ENCODE data around the gene HDDC3.
"Not testable (repeated sequence)": the region's sequence is repeated elsewhere in the genome, so short reads cannot be mapped to it uniquely, and the experiment has no call there.

Gene HDDC3

DNA sequence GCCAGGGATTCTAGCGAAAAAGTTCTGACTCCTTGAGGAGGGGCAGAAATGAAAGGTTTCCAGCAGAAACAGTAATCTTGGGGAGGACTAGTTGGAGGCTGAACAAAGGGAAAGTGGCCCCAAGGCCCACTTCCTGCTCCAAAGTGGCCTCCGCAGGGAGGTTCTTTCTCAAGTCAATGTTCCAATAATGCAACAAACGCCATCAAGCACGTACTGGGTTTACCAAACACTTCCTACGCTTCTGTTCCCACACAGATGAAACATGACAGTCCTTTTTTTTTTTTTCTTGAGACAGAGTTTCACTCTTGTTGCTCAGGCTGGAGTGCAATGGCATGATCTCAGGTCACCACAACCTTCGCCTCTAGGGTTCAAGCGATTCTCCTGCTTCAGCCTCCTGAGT, 12.7 kb upstream of the HDDC3 start:
- H3K27me3 Mint-ChIP-seq: no peaks in the 10 kb centered on the region
- H3K27ac Mint-ChIP-seq: no peak overlapping the region
- no peaks in the 10 kb centered on the region for H3K9me3 Mint-ChIP-seq
- H3K4me1 Mint-ChIP-seq (ENCODE audit: low read depth): no peaks in the 10 kb centered on the region
- peaks cover 58% of the 10 kb centered on the region for H3K36me3 Mint-ChIP-seq (ENCODE audit: low read depth)
- H3K4me3 Mint-ChIP-seq: no peak overlapping the region

DNA sequence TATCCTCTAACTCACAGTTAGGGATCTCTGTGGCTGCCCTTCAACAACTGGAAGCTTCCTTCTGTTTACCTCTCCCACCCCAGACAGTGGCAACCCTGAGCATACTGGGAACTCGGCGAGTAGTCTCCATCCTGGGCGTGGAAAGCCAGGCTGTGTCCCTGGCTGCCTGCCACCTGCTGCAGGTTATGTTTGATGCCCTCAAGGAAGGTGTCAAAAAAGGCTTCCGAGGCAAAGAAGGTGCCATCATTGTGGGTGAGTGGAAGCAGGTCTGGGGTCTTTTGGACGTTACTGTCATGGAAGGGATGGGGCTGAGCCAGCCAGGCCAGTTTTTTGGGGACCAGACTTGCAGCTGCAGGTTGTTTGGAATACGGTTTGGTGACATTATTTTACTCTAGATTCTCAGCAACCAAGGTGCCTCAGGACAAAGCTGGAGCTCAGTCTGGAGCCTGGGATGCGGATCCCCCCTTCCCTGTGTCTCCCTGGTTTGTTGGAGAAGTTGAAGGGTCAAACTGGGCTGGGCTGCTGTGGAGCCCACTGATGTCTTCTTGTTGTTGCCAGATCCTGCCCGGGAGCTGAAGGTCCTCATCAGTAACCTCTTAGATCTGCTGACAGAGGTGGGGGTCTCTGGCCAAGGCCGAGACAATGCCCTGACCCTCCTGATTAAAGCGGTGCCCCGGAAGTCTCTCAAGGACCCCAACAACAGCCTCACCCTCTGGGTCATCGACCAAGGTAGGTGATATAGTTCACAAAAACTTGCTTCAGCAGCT, 10.2 kb upstream of the HDDC3 start:
- no peak overlapping the region for H3K4me3 Mint-ChIP-seq
- no peaks in the 10 kb centered on the region for H3K27me3 Mint-ChIP-seq
- H3K36me3 Mint-ChIP-seq (ENCODE audit: low read depth): peaks cover 54% of the 10 kb centered on the region
- H3K9me3 Mint-ChIP-seq: no peaks in the 10 kb centered on the region
- H3K27ac Mint-ChIP-seq: no peak overlapping the region
- H3K4me1 Mint-ChIP-seq (ENCODE audit: low read depth): no peaks in the 10 kb centered on the region

DNA sequence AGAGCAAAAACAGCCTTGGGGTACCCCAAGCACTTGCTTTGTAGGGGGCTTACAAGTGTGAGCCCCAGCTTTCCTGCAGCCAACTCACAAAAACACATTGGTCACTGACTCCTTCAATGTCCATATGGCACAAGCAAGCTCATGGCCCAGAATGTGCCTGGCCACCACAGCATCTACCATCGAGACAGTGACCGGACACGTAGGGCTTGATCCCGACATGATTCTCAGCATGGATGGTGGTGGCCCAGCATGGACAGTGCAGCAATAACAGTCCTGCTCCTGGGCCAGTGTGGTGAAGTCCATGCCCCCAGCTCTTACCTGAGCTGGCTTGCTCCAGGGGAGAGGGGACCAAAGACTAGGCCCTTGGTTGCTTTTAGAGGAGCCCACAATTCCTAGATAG, 8.7 kb upstream of the HDDC3 start:
- H3K27me3 Mint-ChIP-seq: no peaks in the 10 kb centered on the region
- no peak overlapping the region for H3K27ac Mint-ChIP-seq
- H3K4me1 Mint-ChIP-seq (ENCODE audit: low read depth): peaks cover 9% of the 10 kb centered on the region
- peaks cover 60% of the 10 kb centered on the region for H3K36me3 Mint-ChIP-seq (ENCODE audit: low read depth)
- no peaks in the 10 kb centered on the region for H3K9me3 Mint-ChIP-seq
- H3K4me3 Mint-ChIP-seq: no peak overlapping the region

DNA sequence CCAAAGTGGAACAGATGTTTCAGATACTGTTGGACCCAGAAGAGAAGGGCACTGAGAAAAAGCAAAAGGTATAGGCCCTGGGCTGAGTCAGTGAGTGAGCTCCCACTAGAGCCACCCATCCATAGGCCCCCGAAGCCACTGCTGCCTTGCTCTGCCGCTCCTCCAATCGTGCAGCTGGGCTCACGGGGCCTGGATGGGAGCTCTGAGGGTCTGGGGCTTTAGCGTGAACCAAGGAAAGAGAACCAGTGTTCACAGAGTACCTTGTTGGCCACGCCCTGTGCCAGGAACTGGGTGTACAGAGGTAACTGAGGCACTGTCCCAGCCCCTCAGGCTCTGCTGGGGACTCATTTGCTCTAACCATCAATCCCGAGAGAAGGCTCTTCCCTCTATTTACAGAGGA, 7.4 kb upstream of the HDDC3 start:
- H3K27ac Mint-ChIP-seq: no peak overlapping the region
- no peak overlapping the region for H3K4me3 Mint-ChIP-seq
- peaks cover 14% of the 10 kb centered on the region for H3K4me1 Mint-ChIP-seq (ENCODE audit: low read depth)
- H3K9me3 Mint-ChIP-seq: no peaks in the 10 kb centered on the region
- H3K36me3 Mint-ChIP-seq (ENCODE audit: low read depth): peaks cover 54% of the 10 kb centered on the region
- H3K27me3 Mint-ChIP-seq: no peaks in the 10 kb centered on the region

DNA sequence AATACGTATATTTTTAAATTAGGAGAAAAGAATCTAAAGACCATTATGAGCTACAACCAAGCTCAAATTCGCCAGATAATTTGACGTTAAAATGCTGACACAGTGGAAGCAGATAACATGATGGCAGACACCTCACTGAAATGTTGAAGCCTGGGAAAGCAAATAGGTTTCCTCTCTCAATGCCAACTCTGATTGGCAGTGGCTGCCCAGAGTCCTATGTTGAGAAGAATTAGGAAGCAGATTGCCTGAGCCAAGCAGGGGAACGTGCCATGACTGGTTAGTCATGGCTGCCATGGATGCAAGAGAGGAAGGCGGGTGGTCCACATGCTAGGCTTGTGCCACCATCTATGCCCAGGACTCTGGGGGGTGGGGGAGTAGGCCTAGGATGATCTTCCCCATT, 5.9 kb upstream of the HDDC3 start:
- Mint-ChIP-seq H3K9me3 (no peaks in the 10 kb centered on the region), H3K36me3 (ENCODE audit: low read depth) (peaks cover 48% of the 10 kb centered on the region), H3K27ac (no peak overlapping the region), H3K4me3 (no peak overlapping the region), H3K4me1 (ENCODE audit: low read depth) (peaks cover 25% of the 10 kb centered on the region), H3K27me3 (no peaks in the 10 kb centered on the region)

DNA sequence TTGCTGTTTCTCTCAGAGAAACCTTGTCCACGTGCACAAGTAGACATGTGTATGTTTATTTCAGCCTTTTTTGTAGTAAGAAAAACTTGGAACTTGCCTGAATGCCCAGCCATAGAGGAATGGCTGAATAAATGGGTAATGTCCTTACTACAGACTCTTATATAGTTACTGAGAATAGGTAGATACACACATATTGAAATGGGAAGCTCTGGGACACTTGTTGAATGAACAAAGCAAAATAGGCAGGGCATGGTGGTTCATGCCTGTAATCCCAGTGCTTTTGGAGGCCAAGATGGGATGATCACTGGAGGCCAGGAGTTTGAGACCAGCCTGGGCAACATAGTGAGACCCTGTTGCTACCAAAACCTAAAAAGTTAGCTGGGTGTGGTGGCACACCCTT, 4.5 kb upstream of the HDDC3 start:
- peak overlapping the region; percentile 83 for H3K4me3 Mint-ChIP-seq
- no peak overlapping the region for H3K27ac Mint-ChIP-seq
- H3K36me3 Mint-ChIP-seq (ENCODE audit: low read depth): peaks cover 37% of the 10 kb centered on the region
- peaks cover 29% of the 10 kb centered on the region for H3K4me1 Mint-ChIP-seq (ENCODE audit: low read depth)
- H3K27me3 Mint-ChIP-seq: no peaks in the 10 kb centered on the region
- H3K9me3 Mint-ChIP-seq: no peaks in the 10 kb centered on the region

DNA sequence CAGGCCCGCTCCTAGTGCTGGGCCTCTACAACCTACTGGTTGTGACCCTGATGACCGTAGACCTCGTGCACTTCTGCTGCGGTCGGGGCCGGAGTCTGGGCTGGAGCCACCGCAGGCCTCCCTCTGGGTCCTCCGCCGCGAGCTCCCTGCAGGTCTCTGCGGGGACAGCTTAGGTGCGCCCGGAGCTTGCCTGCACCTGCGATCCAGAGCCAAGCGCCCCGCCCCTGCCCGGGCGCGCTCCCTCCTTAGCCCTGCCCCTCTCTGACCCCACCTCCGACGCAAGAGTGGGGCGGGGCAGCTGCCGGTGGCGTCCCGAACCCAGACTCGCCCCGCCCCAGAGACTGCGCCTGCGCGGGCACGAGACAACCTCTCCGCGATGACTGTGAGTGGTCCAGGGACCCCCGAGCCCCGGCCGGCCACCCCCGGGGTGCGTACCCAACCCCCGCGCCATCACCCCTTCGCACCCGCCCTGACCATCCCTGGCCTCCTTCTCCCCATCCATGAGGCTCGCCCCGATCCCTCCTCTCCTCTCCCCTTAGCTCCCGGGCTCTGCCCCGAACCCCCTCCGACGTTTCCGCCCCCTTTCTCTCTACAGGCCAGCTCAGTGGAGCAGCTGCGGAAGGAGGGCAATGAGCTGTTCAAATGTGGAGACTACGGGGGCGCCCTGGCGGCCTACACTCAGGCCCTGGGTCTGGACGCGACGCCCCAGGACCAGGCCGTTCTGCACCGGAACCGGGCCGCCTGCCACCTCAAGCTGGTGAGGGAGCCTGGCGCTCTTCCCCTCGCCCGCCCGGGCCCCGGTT, 2.8 kb upstream of the HDDC3 start, which contains the start of gene UNC45A:
Gene UNC45A (plus strand): TSS at position 337 of the 803 bp plus-strand sequence. CDS start 40 bp downstream, at position 377.
- no peaks in the 10 kb centered on the region for H3K9me3 Mint-ChIP-seq
- peaks cover 22% of the 10 kb centered on the region for H3K36me3 Mint-ChIP-seq (ENCODE audit: low read depth)

DNA sequence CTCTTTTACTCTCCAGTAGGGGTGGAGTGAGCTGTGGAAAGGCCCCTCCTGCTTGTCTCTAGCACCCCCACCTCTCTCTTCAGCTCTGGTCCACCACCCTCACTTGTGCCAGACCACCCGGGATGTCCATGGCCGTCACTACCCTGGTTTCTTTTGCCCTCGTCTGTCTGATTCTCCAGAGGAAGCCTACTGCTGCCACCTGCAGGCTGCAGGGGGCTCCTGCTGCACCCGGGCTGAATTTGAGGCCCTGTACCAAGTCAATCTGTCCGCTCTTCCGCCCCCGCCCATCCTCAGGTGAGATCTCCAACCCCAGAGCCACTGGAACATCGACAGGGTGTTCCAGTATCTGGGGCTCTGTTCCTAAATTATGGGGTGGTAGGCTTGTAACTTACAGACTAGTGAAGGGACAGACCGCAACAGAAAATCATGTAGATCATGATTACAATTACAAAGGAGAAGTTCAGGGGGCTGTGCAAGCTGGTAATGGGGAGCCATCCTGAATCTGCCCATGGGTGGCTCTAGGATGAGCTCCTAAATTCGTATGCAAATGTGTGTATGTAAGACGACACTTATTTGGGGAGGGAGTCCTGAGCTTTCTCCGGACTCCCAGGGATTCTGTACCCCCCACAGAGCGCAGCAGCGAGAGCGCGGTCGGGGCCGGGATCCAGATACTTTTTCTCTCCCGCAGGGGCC, 2.1 kb upstream of the HDDC3 start:
- Mint-ChIP-seq H3K4me3 (peak overlapping the region; percentile 83), H3K36me3 (ENCODE audit: low read depth) (peaks cover 19% of the 10 kb centered on the region), H3K27me3 (no peaks in the 10 kb centered on the region), H3K27ac (peak overlapping the region; percentile 92), H3K9me3 (no peaks in the 10 kb centered on the region), H3K4me1 (ENCODE audit: low read depth) (peaks cover 49% of the 10 kb centered on the region)

More for the DNA sequence above, 2.8 kb upstream of the HDDC3 start, which contains the start of gene UNC45A:
- H3K4me1 Mint-ChIP-seq (ENCODE audit: low read depth): peaks cover 43% of the 10 kb centered on the region
- peak within 1 kb of the TSS; percentile 92 for H3K27ac Mint-ChIP-seq
- H3K4me3 Mint-ChIP-seq: peak within 1 kb of the TSS; percentile 83
- no peaks in the 10 kb centered on the region for H3K27me3 Mint-ChIP-seq

DNA sequence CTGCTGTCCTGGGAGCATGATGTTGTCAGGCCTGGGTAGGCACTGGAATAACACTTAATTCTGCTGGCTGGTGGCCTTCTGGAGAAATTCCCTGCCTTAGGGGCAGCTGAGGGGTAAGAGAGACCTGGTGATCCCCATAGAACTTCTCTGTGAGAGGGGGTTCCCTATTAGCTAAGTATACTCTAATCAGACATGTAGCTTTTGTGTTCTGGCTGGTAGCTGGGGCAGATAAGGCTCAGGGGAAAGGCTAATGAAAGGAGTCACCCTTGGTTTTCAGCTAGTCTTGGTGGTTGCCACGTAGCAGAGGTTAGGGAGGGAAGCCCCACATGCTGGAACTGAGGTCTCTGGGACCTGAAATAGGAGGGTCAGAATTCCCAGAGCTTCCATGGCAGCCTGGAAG, 952 bp upstream of the HDDC3 start:
- H3K27ac Mint-ChIP-seq: no peak overlapping the region

DNA sequence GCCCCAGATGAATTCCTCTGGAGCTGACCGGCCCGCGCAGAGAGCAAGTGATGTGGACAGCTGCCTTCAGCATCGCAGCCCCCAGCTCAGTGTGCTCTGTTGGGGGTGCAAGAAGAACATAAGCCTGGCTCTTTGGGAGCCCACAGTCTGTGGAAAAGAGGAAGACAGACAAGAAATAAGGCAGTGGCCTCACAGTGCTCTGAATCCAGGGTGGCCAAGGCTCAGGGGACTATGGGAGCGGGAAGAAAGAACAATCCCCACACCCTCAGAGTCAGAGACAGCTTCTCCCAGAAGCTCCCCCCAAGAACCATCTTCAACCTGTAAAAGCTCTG, 277 bp upstream of the HDDC3 start:
- Mint-ChIP-seq H3K36me3 (ENCODE audit: low read depth) (peaks cover 14% of the 10 kb centered on the region), H3K27me3 (no peaks in the 10 kb centered on the region), H3K27ac (peak overlapping the region; percentile 86), H3K4me1 (ENCODE audit: low read depth) (peaks cover 56% of the 10 kb centered on the region), H3K9me3 (no peaks in the 10 kb centered on the region), H3K4me3 (peak overlapping the region; percentile 99)

More for the DNA sequence above, 952 bp upstream of the HDDC3 start:
- no peaks in the 10 kb centered on the region for H3K9me3 Mint-ChIP-seq
- H3K4me1 Mint-ChIP-seq (ENCODE audit: low read depth): peaks cover 55% of the 10 kb centered on the region
- peaks cover 15% of the 10 kb centered on the region for H3K36me3 Mint-ChIP-seq (ENCODE audit: low read depth)
- H3K4me3 Mint-ChIP-seq: peak overlapping the region; percentile 26
- no peaks in the 10 kb centered on the region for H3K27me3 Mint-ChIP-seq

DNA sequence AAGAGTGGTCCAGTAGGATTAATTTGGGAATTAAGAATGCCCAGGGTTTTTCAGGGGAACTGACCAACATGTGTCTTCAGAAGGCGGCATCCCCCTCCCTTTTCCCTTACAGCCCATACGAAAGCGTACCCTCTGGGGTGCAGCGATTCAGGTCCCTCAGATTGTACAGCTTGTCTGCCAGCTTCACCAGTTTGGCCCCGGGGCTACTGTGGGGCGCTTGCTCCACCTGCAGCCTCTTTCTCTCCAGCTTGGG, 848 bp downstream of the HDDC3 start:
- Mint-ChIP-seq H3K9me3 (no peaks in the 10 kb centered on the region), H3K27me3 (no peaks in the 10 kb centered on the region), H3K27ac (peak overlapping the region; percentile 99), H3K36me3 (ENCODE audit: low read depth) (peaks cover 8% of the 10 kb centered on the region), H3K4me3 (peak overlapping the region; percentile 99), H3K4me1 (ENCODE audit: low read depth) (peaks cover 51% of the 10 kb centered on the region)

DNA sequence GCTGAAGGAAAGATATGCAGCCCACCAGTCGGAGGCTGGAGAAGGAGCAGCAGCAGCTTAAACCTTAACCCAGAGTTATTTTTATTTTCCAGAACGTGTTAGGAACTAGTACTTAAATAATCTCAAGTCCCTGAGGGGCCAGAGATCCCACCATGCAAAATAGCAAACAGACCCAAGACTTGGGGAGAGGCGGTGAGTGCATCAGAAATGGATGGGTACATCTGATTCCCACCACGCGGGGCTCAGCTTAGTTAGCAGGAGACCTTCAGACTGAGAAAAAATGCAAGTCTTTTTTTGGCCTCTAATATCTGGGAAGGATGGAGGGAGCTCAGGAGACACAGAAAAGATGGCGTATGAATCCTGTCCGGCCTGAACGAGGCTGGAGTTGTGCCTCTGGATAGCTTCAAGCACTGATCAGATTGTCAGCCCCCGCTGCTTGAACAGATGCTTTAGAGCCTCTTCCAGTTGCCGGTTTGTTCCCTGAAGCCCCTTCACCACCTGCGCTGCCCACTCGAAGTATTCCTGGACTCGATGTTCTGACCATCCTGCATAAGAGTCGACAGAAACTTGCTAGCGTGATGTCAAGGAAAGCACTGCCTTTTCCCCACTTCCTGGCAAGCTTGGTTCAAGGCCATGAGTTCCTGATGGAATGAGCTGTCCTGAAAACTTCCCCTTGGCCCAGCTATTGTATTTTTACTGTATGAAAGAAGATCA, 1.3 kb downstream of the HDDC3 start:
- H3K4me3 Mint-ChIP-seq: peak overlapping the region; percentile 99
- H3K27me3 Mint-ChIP-seq: no peaks in the 10 kb centered on the region
- H3K36me3 Mint-ChIP-seq (ENCODE audit: low read depth): peaks cover 4% of the 10 kb centered on the region
- peaks cover 46% of the 10 kb centered on the region for H3K4me1 Mint-ChIP-seq (ENCODE audit: low read depth)
- peak overlapping the region; percentile 99 for H3K27ac Mint-ChIP-seq
- H3K9me3 Mint-ChIP-seq: no peaks in the 10 kb centered on the region

DNA sequence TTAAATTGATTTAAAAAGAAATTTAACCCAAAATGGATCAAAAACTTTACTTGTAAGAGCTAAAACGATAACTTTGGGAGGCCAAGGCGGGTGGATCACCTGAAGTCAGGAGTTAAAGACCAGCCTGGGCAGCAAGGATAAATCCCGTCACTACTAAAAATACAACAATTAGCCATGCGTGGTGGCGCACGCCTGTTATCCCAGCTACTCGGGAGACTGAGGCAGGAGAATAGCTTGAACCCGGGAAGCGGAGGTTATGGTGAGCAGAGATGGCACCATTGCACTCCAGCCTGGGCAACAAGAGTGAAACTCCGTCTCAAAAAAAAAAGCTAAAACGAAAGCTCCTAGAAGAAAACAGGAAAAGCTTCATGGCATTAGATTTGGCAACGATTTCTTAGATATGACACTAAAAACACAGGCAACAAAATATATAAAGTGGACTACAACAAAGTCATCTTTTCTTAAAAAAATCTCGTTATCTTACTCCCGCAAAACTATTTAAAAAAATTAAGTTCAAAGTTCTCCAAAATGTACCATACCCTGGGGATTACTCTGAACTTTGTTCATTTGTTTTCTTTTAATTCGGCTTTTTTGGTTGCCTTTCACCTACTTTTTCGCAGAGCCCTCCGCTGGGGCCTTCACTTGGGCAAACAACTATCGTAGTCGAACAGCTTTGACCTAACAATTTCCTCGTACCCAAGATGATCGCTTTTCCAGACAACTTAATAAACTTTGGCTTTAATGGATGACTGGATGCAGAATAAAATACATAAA, 2.9 kb downstream of the HDDC3 start:
- no peaks in the 10 kb centered on the region for H3K9me3 Mint-ChIP-seq
- peaks cover 42% of the 10 kb centered on the region for H3K4me1 Mint-ChIP-seq (ENCODE audit: low read depth)
- H3K27ac Mint-ChIP-seq: peak overlapping the region; percentile 99
- peaks cover 4% of the 10 kb centered on the region for H3K36me3 Mint-ChIP-seq (ENCODE audit: low read depth)
- H3K4me3 Mint-ChIP-seq: peak overlapping the region; percentile 99
- no peaks in the 10 kb centered on the region for H3K27me3 Mint-ChIP-seq

DNA sequence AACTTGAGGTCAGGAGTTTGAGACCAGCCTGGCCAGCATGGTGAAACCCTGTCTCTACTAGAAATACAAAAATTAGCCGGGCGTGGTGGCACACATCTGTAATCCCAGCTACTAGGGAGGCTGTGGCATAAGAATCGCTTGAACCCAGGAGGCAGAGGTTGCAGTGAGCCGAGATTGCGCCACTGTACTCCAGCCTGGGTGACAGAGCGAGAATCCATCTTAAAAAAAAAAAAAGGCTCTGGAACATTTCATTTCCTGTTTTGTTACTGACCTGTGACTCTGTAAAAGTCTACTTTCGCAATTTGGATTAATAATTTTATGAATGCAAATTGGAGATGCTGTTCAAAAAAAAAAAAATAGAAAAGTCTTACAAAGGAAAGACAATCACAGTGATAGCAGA, 4.2 kb downstream of the HDDC3 start:
- Mint-ChIP-seq H3K4me1 (ENCODE audit: low read depth) (peaks cover 44% of the 10 kb centered on the region), H3K4me3 (peak overlapping the region; percentile 62)
- H3K27me3 Mint-ChIP-seq; H3K9me3 Mint-ChIP-seq; H3K27ac Mint-ChIP-seq; H3K36me3 Mint-ChIP-seq (ENCODE audit: low read depth): not testable (repeated sequence)
